HG03196 (cell line): Measurements from ENCODE around the gene PCBP3.
"Not testable (repeated sequence)": the region's sequence is repeated elsewhere in the genome, so short reads cannot be mapped to it uniquely, and the experiment has no call there.

Experiments used
- ATAC-seq: cut with Tn5 transposase; IDR thresholded peaks from one replicate; pipeline ENCODE4 v1.9.1; 2021; ENCODE audit not compliant: unreplicated experiment

Gene PCBP3

GRCh38 chr21:45634511-45635183, 8.9 kb upstream of the PCBP3 start:
- no peak for ATAC-seq

GRCh38 chr21:45635271-45636151, 8.0 kb upstream of the PCBP3 start:
- ATAC-seq = no peak

- no peak for ATAC-seq
Observed at GRCh38 chr21:45636459-45636858, 7.1 kb upstream of the PCBP3 start.

GRCh38 chr21:45636951-45637646, 6.4 kb upstream of the PCBP3 start:
- no peak for ATAC-seq

GRCh38 chr21:45637883-45638282, 5.6 kb upstream of the PCBP3 start:
- ATAC-seq = no peak

GRCh38 chr21:45638707-45639106, 4.8 kb upstream of the PCBP3 start:
- no peak for ATAC-seq

- no peak for ATAC-seq
Observed at GRCh38 chr21:45639206-45640000, 4.1 kb upstream of the PCBP3 start.

- no peak for ATAC-seq
Observed at GRCh38 chr21:45640001-45640887, 3.3 kb upstream of the PCBP3 start.

- no peak for ATAC-seq
Observed at GRCh38 chr21:45640888-45641479, 2.5 kb upstream of the PCBP3 start.

GRCh38 chr21:45641480-45642035, 2.0 kb upstream of the PCBP3 start:
- no peak for ATAC-seq

- ATAC-seq = no peak
Observed at GRCh38 chr21:45642122-45642813, 1.3 kb upstream of the PCBP3 start.

- no peak for ATAC-seq
Observed at GRCh38 chr21:45644041-45644906, 749 bp downstream of the PCBP3 start.

- no peak for ATAC-seq
Observed at GRCh38 chr21:45651921-45652320, 8.4 kb downstream of the PCBP3 start.

GRCh38 chr21:45655124-45655523, 11.6 kb downstream of the PCBP3 start:
- ATAC-seq = no peak

- not testable (repeated sequence) for ATAC-seq
Observed at GRCh38 chr21:45656114-45656513, 12.6 kb downstream of the PCBP3 start.

- not testable (repeated sequence) for ATAC-seq
Observed at GRCh38 chr21:45661913-45662622, 18.5 kb downstream of the PCBP3 start.

- ATAC-seq = not testable (repeated sequence)
Observed at GRCh38 chr21:45662623-45663245, 19.2 kb downstream of the PCBP3 start.
